ENCODE measurements around the gene TCF4.

DNA sequence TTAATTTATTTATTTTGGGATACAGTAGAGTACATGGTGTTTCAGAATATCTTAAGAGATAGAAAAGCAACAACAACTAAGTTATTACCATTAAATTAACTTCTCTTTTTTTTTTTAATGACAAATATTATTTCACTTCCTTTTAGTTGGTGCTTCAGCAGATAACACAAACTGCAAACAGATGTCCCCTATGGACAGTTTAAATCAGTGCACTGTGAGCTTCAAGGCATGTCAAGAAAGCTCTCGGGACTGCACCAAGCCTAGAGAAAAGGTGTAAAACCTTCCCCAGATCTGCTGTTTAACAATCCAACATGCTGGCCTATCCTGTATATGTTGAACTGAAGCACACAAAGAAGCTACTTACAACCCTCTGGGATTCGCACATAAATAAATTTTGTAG, 122.7 kb downstream of the TCF4 start:
- TF ChIP-seq CTCF (IDR thresholded peaks at IDR 0.05) (no peak), POLR2A (IDR thresholded peaks at IDR 0.05) (no peak)

Data from stomach (tissue), 4 donors.